H1 (cell line): Measurements from ENCODE around the gene LDLR. TPM values are rescaled to one million over a fixed set of nuclear protein-coding genes. Genes with fewer than 3 reads are reported as not detected.

Experiments used
- CTCF ChIA-PET: fragments of 300-600 bp; sonication (Branson Sonifier 250); formaldehyde crosslinking; loops from one replicate; lab custom pipeline; 2021; ENCODE audit not compliant: partially characterized antibody; lab: Charles Lee
- POLR2A ChIA-PET: fragments of 300-600 bp; sonication (Branson Sonifier 250); formaldehyde crosslinking; loops from one replicate; lab custom pipeline; 2021; ENCODE audit warnings: inconsistent platforms; ENCODE audit not compliant: partially characterized antibody; lab: Charles Lee
- DNase-seq, 2 experiments: peaks; one replicate each; pipeline versions ENCODE4 v3.0.0 to v3.0.0-alpha.2; 2010 to 2022; ENCODE audit warnings: low spot score in 2 of 2, low read depth in 1 of 2, mixed read lengths in 1 of 2
- FAIRE-seq: peaks from 2 replicates; lab custom pipeline; 2011; peaks lifted over from hg19 to GRCh38; lab: Jason Lieb, UNC
- H2AFZ ChIP-seq: 2 replicates; pipeline ENCODE4 v1.8.1; 2012; ENCODE audit warnings: low read length, inconsistent platforms
- H2AK5ac ChIP-seq: 2 replicates; pipeline ENCODE4 v1.6.1; 2013; ENCODE audit warnings: low read depth, low read length
- H2BK120ac ChIP-seq: replicated peaks from 2 replicates; pipeline ENCODE3; 2013; ENCODE audit warnings: low read depth, low read length, inconsistent platforms
- H2BK12ac ChIP-seq: 2 replicates; pipeline ENCODE4 v1.6.1; 2013; ENCODE audit warnings: low read depth, low read length
- H2BK15ac ChIP-seq: 2 replicates; pipeline ENCODE4 v1.6.1; 2013; ENCODE audit warnings: low read length
- H2BK20ac ChIP-seq: 2 replicates; pipeline ENCODE4 v1.6.1; 2013; ENCODE audit warnings: low read length
- H2BK5ac ChIP-seq: 2 replicates; pipeline ENCODE4 v1.6.1; 2013; ENCODE audit warnings: low read depth, low read length
- H3K14ac ChIP-seq: 2 replicates; pipeline ENCODE4 v1.6.1; 2013; ENCODE audit warnings: inconsistent platforms; ENCODE audit not compliant: insufficient read length
- H3K18ac ChIP-seq: 2 replicates; pipeline ENCODE4 v1.6.1; 2013; ENCODE audit warnings: low read length; ENCODE audit errors: extremely low read depth
- H3K23ac ChIP-seq: 2 replicates; pipeline ENCODE4 v1.6.1; 2013; ENCODE audit warnings: inconsistent platforms; ENCODE audit not compliant: insufficient read length
- H3K23me2 ChIP-seq: 2 replicates; pipeline ENCODE4 v1.6.1; 2013; ENCODE audit warnings: low read depth, low read length
- H3K27ac ChIP-seq: 2 replicates; pipeline ENCODE4 v1.6.1; 2011; ENCODE audit warnings: low read depth, low read length, inconsistent platforms
- H3K27me3 ChIP-seq, 4 experiments: replicated peaks in 1 of 4; 1 replicate in 1 of 4; 2 replicates in 3 of 4; pipeline versions ENCODE4 v1.6.1 to v1.8.1; 2011 to 2013; ENCODE audit warnings: low read length in 3 of 4, mild to moderate bottlenecking in 3 of 4, inconsistent platforms in 2 of 4, mixed read lengths in 2 of 4, moderate library complexity in 1 of 4; ENCODE audit not compliant: control insufficient read depth in 3 of 4, insufficient read depth in 3 of 4; ENCODE audit errors: extremely low read depth in 1 of 4
- H3K36me3 ChIP-seq, 4 experiments: 2 replicates each; pipeline versions ENCODE4 v1.6.1 to v1.8.1; 2011 to 2013; ENCODE audit warnings: mild to moderate bottlenecking in 4 of 4, low read length in 3 of 4, moderate library complexity in 2 of 4, control low read depth in 1 of 4, inconsistent platforms in 1 of 4; ENCODE audit not compliant: insufficient read depth in 4 of 4, control insufficient read depth in 2 of 4
- H3K4ac ChIP-seq: replicated peaks from 2 replicates; pipeline ENCODE3; 2013; ENCODE audit warnings: low read length, low read depth, mixed read lengths, inconsistent platforms; ENCODE audit not compliant: insufficient read length
- H3K4me1 ChIP-seq, 4 experiments: replicated peaks in 1 of 4; 1 replicate in 1 of 4; 2 replicates in 3 of 4; pipeline versions ENCODE4 v1.6.1 to v1.8.1; 2011 to 2013; ENCODE audit warnings: low read length in 3 of 4, inconsistent platforms in 2 of 4, mixed read lengths in 1 of 4; ENCODE audit not compliant: insufficient read depth in 4 of 4, control insufficient read depth in 3 of 4
- H3K4me2 ChIP-seq, 2 experiments: 2 replicates each; pipeline versions ENCODE4 v1.6.1 to v1.8.1; 2011 to 2013; ENCODE audit warnings: low read depth in 2 of 2, low read length in 2 of 2, control low read depth in 1 of 2, inconsistent platforms in 1 of 2, mild to moderate bottlenecking in 1 of 2; ENCODE audit not compliant: insufficient read depth in 1 of 2
- H3K4me3 ChIP-seq, 4 experiments: fragments of 200-600, 300-600 bp in 1 of 4; sonication (generic), shearing (Covaris generic), sonication (Bioruptor Twin) in 1 of 4; 2 replicates each; pipeline versions ENCODE4 v1.5.1 to v1.8.1; 2011 to 2016; ENCODE audit warnings: low read length in 4 of 4, low read depth in 3 of 4, control low read depth in 2 of 4, inconsistent platforms in 2 of 4, mild to moderate bottlenecking in 2 of 4, mixed read lengths in 1 of 4, moderate library complexity in 1 of 4; ENCODE audit not compliant: insufficient read depth in 2 of 4; ENCODE audit errors: extremely low read depth in 1 of 4
- H3K56ac ChIP-seq: replicated peaks from 2 replicates; pipeline ENCODE3; 2013; ENCODE audit warnings: low read depth, mild to moderate bottlenecking, mixed read lengths, low read length, inconsistent platforms; ENCODE audit not compliant: insufficient read length
- H3K79me1 ChIP-seq: 2 replicates; pipeline ENCODE4 v1.6.1; 2013; ENCODE audit warnings: low read depth, low read length, control low read depth
- H3K79me2 ChIP-seq, 2 experiments: 2 replicates each; pipeline versions ENCODE4 v1.6.1 to v1.8.1; 2012 to 2013; ENCODE audit warnings: low read length in 2 of 2, mild to moderate bottlenecking in 2 of 2, inconsistent platforms in 1 of 2; ENCODE audit not compliant: insufficient read depth in 2 of 2, control insufficient read depth in 1 of 2
- H3K9ac ChIP-seq, 4 experiments: replicated peaks in 1 of 4; 1 replicate in 1 of 4; 2 replicates in 3 of 4; pipeline versions ENCODE4 v1.6.1 to v1.8.1; 2011 to 2013; ENCODE audit warnings: low read depth in 3 of 4, low read length in 3 of 4, control low read depth in 2 of 4, mild to moderate bottlenecking in 2 of 4, moderate library complexity in 2 of 4, inconsistent platforms in 1 of 4; ENCODE audit errors: extremely low read depth in 1 of 4
- H3K9me3 ChIP-seq, 2 experiments: 2 replicates each; pipeline versions ENCODE4 v1.6.1 to v1.8.1; 2012 to 2013; ENCODE audit warnings: mild to moderate bottlenecking in 2 of 2, moderate library complexity in 2 of 2, control low read depth in 1 of 2, inconsistent platforms in 1 of 2, low read depth in 1 of 2, low read length in 1 of 2, mixed read lengths in 1 of 2; ENCODE audit not compliant: insufficient read depth in 2 of 2
- H4K20me1 ChIP-seq, 2 experiments: replicated peaks in 1 of 2; 2 replicates each; pipeline versions ENCODE3 to v1.8.1; 2011 to 2013; ENCODE audit warnings: inconsistent platforms in 2 of 2, low read length in 2 of 2, mild to moderate bottlenecking in 1 of 2; ENCODE audit not compliant: insufficient read depth in 2 of 2, control insufficient read depth in 1 of 2
- H4K5ac ChIP-seq: 2 replicates; pipeline ENCODE4 v1.6.1; 2013; ENCODE audit warnings: low read length, low read depth, mixed read lengths, inconsistent platforms; ENCODE audit not compliant: insufficient read length
- H4K8ac ChIP-seq: 2 replicates; pipeline ENCODE4 v1.8.0; 2013; ENCODE audit warnings: mild to moderate bottlenecking, moderate library complexity, low read length, inconsistent platforms; ENCODE audit not compliant: insufficient read depth; ENCODE audit errors: extremely low read depth
- H4K91ac ChIP-seq: replicated peaks from 2 replicates; pipeline ENCODE3; 2013; ENCODE audit warnings: low read length, mixed read lengths, inconsistent platforms; ENCODE audit not compliant: insufficient read length
- CHD1 ChIP-seq: IDR thresholded peaks from 2 replicates; pipeline ENCODE4 v1.6.1; 2012; ENCODE audit warnings: low read depth, low read length, improper control_type of control experiment
- EGR1 ChIP-seq: IDR thresholded peaks from 2 replicates; pipeline ENCODE4 v1.6.1; 2011; ENCODE audit warnings: low read depth, low read length, borderline replicate concordance
- GABPA ChIP-seq: IDR thresholded peaks from 2 replicates; pipeline ENCODE4 v1.6.1; 2011; ENCODE audit warnings: mild to moderate bottlenecking, low read length, moderate library complexity, borderline replicate concordance; ENCODE audit not compliant: insufficient read depth
- GTF2F1 ChIP-seq: IDR thresholded peaks from 2 replicates; pipeline ENCODE4 v1.6.1; 2012; ENCODE audit warnings: low read depth, low read length, improper control_type of control experiment, borderline replicate concordance
- JUND ChIP-seq: IDR thresholded peaks from 2 replicates; pipeline ENCODE4 v1.6.1; 2011; ENCODE audit warnings: mild to moderate bottlenecking, improper control_type of control experiment, low read length
- KDM1A ChIP-seq: fragments of 200-600, 300-600 bp; sonication (generic); IDR thresholded peaks from 2 replicates; pipeline ENCODE4 v1.7.1; 2016; ENCODE audit warnings: mild to moderate bottlenecking, low read length, borderline replicate concordance
- KDM5A ChIP-seq: fragments of 200-600 bp; IDR thresholded peaks from 2 replicates; pipeline ENCODE4 v1.7.1; 2012; ENCODE audit warnings: mild to moderate bottlenecking, low read length, inconsistent platforms, mixed read lengths
- NANOG ChIP-seq: IDR thresholded peaks from 2 replicates; pipeline ENCODE4 v1.6.1; 2011; ENCODE audit warnings: low read length, low read depth, mild to moderate bottlenecking, inconsistent platforms; ENCODE audit not compliant: insufficient read depth, poor library complexity, severe bottlenecking
- POLR2A ChIP-seq, 2 experiments: IDR thresholded peaks; 1 replicate in 1 of 2; 2 replicates in 1 of 2; pipeline ENCODE4 v1.6.1; 2011; ENCODE audit warnings: low read depth in 2 of 2, low read length in 2 of 2, mild to moderate bottlenecking in 2 of 2; ENCODE audit errors: control extremely low read depth in 1 of 2
- RBBP5 ChIP-seq: IDR thresholded peaks from 2 replicates; pipeline ENCODE4 v1.7.1; 2012; ENCODE audit warnings: low read depth, mild to moderate bottlenecking, inconsistent platforms, low read length, moderate library complexity, borderline replicate concordance
- SP2 ChIP-seq: IDR thresholded peaks from 2 replicates; pipeline ENCODE4 v1.6.1; 2012; ENCODE audit warnings: mild to moderate bottlenecking, low read length, inconsistent platforms
- TEAD4 ChIP-seq: IDR thresholded peaks from 2 replicates; pipeline ENCODE4 v1.6.1; 2012; ENCODE audit warnings: low read depth, low read length, inconsistent platforms, mixed read lengths
- ZNF274 ChIP-seq: IDR thresholded peaks from 2 replicates; pipeline ENCODE4 v1.7.0; 2012; ENCODE audit warnings: low read length, borderline replicate concordance; ENCODE audit errors: extremely low read depth
- WGBS, 2 experiments: shearing (Covaris generic) in 1 of 2; methylation state at CpG; one replicate each; pipeline versions ENCODE4 v1.1.6 to v1.1.7; 2013 to 2015; ENCODE audit warnings: low lambda C conversion rate in 2 of 2, mixed read lengths in 2 of 2, inconsistent platforms in 1 of 2, low coverage in 1 of 2, missing lambda C conversion rate in 1 of 2; ENCODE audit not compliant: insufficient replicate concordance in 2 of 2, insufficient coverage in 1 of 2, insufficient read length in 1 of 2; ENCODE audit errors: extremely low coverage in 1 of 2, missing lambda C conversion rate in 1 of 2; 5-methylcytosine and 5-hydroxymethylcytosine counted together
- polyA plus RNA-seq, 7 experiments: library from polyadenylated mRNA; depleted of rRNA in 3 of 7; stranded (reverse) in 5 of 7; unstranded in 2 of 7; fragments of >200 nt in 5 of 7; fragments of 200-250 nt in 2 of 7; gene quantifications; 1 replicate in 5 of 7; 2 replicates in 1 of 7; 4 replicates in 1 of 7; pipeline versions ENCODE4 v1.2.1 to v1.2.3, GENCODE V29; 2011 to 2013; ENCODE audit warnings: missing spikeins in 2 of 7, mixed read lengths in 2 of 7
- total RNA-seq: library from RNA; stranded (reverse); fragmentation: NEBNext Ultra II Directional; extraction: Animal tissue kit (Norgen Biotek cat#: 25700); gene quantifications from 2 replicates; pipeline ENCODE4 v1.2.1, GENCODE V29; 2021
- TF ChIP-seq, protein P1 (sequence below): IDR thresholded peaks from 2 replicates; pipeline ENCODE4 v1.6.1; 2011; ENCODE audit warnings: low read depth, mild to moderate bottlenecking, low read length; ENCODE audit not compliant: insufficient read depth

LDLR gene
- total and polyA plus RNA-seq, 2 of the 8 experiments (the other 6 are each of a cell fraction or from before 2014, with no cell fraction given), result 70.1 to 118 TPM

DNA sequence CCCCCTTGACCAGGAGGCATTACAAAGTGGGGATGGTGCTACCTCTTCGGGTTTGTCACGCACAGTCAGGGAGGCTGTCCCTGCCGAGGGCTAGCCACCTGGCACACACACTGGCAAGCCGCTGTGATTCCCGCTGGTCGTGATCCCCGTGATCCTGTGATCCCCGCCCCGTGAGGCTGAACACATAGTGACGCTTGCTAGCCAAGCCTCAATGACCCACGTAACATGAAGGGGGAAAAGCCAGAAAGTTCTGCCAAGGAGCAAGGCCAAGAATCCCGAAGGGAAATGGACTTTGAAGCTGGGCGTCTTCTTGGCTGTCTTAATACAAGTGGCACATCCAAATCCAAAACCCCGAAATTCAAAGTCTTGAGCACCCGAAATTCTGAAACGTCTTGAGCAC lies 13.7 kb downstream of the LDLR start:
- POLR2A ChIA-PET, result interaction anchor here (0.6 to 1.1 kb wide), 2 partner anchors 13 to 39 kb away, joined by 3 read pairs; no protein-coding TSS in a partner anchor
- no peak overlapping the region for H3K14ac ChIP-seq
- TF ChIP-seq, protein P1, sequence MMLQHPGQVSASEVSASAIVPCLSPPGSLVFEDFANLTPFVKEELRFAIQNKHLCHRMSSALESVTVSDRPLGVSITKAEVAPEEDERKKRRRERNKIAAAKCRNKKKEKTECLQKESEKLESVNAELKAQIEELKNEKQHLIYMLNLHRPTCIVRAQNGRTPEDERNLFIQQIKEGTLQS, result no peak
- TF ChIP-seq JUND (no peak), GABPA (no peak), KDM1A (no peak), TEAD4 (no peak), CHD1 (no peak), EGR1 (no peak), ZNF274 (no peak), NANOG (no peak), SP2 (no peak), GTF2F1 (no peak), KDM5A (no peak), RBBP5 (no peak), POLR2A (IDR thresholded peaks at IDR 0.05; ENCODE audit: control extremely low read depth in 1 of 2, low read depth in 2 of 2, low read length in 2 of 2) (no peak)

More for the DNA sequence above, 13.7 kb downstream of the LDLR start:
- Histone ChIP-seq H4K91ac (no peak overlapping the region), H2AK5ac (no peak overlapping the region), H3K9ac (no peak overlapping the region), H3K27ac (no peak overlapping the region), H2BK20ac (no peak overlapping the region), H3K9me3 (no peaks in the 10 kb centered on the region), H2AFZ (no peak overlapping the region), H3K23me2 (no peaks in the 10 kb centered on the region), H3K4ac (no peak overlapping the region), H4K20me1 (peaks cover 8 to 23% of the 10 kb centered on the region in 2 experiments), H4K8ac (no peak overlapping the region), H3K4me3 (no peak overlapping the region), H2BK120ac (no peak overlapping the region), H3K4me1 (peaks cover 0 to 3% (median 0%) of the 10 kb centered on the region in 4 experiments; a peak in 1 of 7 replicates), H3K79me1 (peaks cover 4% of the 10 kb centered on the region; the same call in 1 of the 2 replicates), H3K36me3 (peaks cover 48 to 92% (median 64%) of the 10 kb centered on the region in 4 experiments), H3K27me3 (no peaks in the 10 kb centered on the region), H3K4me2 (no peak overlapping the region), H2BK15ac (no peak overlapping the region), H2BK12ac (no peak overlapping the region), H3K79me2 (peaks cover 0 to 41% of the 10 kb centered on the region in 2 experiments; a peak in 3 of 4 replicates), H3K18ac (no peak overlapping the region), H3K56ac (no peak overlapping the region), H4K5ac (no peak overlapping the region), H3K23ac (no peak overlapping the region), H2BK5ac (no peak overlapping the region)
- CTCF ChIA-PET, result interaction anchor here (0.6 to 4.2 kb wide), 3 partner anchors 24 to 164 kb away, joined by 3 to 13 read pairs (median 4); no protein-coding TSS in a partner anchor
- 97% methylated on average over 16 of the region's 16 CpGs; no CpG with 5 or more reads in 1 of the 2 experiments for WGBS, 2 experiments
- DNase-seq (no peak), FAIRE-seq (no peak)
